HK-2 (cell line): ENCODE results near the gene PIPOX.
"Not testable (repeated sequence)": the region's sequence is repeated elsewhere in the genome, so short reads cannot be mapped to it uniquely, and the experiment has no call there.

Source experiments
- DNase-seq: peaks from one replicate; pipeline ENCODE4 v3.0.0-alpha.2; 2018; ENCODE audit not compliant: unreplicated experiment

PIPOX gene

DNA sequence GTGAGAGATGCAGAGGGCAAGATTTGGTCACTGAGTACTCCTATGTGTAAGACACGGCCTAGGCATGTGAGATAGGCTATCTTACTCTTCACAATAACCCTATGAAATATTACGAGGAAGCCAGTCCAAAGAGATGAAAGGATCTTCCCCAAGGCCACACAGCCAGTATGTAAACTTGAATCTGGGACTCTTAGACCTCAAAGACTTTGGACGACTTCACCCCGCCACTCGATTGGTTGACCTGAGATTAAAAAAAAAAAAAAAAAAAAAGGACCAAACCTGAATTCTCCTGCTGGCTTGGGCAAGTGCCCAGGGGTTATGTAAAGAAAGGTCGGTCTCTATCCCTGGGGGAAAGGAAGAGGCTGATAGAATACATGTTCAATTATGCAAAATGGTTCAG is 33.1 kb downstream of the PIPOX start:
- no peak for DNase-seq

DNA sequence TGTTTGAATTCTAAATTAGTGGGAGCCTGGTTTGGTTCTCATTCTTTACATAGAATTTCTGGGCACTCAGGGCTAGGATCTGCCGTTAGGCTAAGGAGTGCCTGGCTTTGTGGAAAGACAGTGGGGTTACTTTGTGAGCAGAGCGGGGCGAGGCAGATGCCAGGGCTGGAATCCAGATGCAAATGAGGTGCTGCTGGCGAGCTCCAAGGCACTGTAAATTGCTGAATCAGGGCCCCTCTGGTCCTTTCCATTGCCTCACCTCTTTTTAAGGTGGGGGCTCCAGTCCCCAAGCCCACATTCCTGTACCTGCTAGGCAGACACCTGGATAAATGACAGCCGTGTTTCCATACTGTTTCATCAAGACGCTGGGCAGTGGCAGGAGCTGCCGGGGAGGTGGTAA is 33.8 kb downstream of the PIPOX start:
- DNase-seq: no peak

DNA sequence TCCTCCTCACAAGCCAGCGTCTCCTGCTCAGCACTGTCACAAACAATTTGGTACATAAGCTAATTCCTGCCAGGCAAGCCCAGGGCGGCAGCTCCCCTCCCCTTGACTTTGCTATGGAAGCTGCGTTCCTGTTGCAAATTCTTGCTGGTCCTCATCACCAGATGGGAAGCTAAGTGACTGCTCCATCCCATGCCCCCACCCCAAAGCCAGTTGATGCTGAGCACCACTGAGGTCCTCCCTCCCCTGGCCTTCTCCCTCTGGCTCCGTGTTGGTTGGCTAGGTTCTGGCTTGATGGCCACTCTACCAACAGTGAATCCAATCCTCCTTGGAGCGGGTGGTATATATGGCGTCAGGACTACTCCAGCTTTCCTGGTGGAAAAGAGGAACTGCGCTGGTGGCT is 34.4 kb downstream of the PIPOX start:
- DNase-seq: no peak

DNA sequence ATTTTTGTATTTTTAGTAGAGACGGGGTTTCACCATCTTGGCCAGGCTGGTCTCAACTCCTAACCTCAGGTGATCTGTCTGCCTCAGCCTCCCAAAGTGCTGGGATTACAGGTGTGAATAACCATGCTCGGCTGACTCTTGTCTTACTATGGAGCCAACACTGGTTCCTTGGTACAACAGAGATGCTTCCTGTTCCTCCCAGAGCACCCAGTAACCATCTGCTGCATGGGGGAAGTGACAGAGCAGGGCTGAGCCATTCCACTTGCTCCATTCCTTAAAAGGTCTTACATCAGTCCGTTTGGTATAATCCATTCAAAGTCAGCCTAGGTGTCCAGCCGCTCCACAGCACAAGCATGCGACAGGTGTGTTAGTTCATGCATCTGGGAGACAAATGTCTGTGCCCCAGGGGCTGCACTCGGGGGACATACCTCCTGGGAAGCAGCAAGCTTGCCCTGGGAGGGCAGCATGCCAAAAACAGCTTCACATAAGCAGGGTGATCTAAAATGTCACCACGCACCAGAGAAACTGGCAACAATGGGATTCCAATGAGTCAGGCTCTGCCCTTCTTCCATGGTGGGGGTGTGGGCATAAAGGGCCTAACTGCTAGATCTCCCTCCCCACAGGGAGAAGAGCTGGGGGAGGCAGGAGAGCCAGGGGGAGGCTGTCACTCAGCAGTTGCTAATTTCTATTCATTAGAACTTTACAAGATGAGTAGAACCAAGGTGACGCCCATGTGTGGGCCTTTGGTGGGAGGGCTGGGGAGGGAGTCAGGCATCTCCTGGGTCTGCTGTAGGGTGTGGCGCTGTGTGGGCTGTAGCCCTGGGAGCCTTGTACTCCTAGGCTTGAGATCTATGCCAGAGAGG is 35.5 kb downstream of the PIPOX start:
- DNase-seq: no peak

DNA sequence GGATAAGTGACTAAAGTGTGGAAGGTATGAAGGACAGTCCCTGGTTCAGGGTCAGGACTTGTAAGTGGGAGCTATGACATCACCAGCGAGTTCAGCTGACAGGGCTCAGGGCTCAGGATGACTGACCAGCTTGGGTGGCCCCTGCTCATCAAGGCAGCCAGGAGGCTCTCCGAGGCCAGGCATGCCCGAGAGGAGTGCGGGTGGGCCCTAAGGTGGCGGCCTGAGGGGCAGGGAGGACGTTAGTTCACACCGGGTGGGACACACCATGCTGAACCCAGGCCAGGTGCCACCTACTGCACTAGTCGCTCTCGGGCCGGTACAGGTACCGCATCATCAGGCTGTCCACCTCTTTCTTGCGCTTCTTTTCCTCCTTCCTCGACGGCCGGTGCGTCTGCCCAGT is 36.5 kb downstream of the PIPOX start:
- no peak for DNase-seq

DNA sequence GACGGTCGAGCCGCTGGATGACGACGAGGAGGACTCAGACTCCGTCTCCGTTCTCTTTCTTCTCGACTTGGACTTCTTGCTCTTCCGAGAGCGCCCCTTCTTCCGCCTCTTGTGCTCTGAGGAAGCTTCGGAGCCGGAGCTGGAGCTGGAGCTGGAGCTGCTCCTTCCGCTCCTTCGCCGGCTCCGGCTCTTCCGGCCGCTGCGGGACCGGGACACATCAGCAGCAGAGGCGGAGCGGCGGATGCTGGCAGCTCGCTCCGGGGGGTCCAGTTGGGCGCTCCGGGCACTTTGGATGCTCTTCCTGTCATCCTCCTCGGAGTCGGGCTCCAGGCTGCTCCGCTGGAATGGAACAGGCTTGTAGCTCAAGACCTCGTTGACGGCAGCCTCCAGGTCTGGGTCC is 36.9 kb downstream of the PIPOX start:
- DNase-seq: no peak

DNA sequence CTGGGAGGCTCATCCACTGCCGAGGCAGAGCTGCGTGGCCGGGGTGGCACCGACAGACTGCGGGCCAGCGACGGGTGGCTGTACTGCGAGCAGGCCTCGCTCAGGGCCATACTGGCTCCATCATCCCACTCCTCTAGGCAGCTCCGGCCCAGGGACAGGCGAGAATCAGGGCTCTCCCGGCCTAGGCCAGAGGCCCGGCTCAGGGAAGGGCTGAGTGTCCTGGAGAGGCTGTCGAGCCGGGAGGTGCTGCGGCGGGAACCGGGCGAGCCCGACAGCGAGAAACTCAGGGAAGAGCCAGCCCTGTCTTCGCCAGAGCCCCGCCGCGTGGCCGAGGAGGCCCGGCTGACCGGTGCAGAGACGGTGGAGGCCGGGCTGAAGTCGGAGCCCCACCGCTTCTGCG is 37.4 kb downstream of the PIPOX start:
- no peak for DNase-seq

DNA sequence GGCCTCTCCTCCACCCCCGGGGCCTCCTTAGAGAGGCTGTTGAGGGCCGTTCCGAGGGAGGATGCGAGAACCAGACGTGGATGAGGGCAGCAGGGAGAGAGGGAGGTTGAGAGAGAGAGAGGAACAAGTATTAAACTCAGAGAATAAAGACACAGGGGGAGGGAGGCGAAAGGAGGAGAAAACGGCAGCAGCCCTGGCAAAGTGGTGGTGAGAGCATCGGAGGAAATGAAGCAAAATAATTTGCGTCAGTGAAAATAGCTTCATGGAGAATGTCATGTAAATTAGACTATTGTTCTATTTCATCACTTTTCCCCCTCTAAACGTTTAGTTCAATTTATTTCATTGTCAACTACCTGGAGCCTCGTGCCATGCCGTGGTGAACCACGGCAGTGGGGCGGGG is 38.0 kb downstream of the PIPOX start:
- DNase-seq: no peak

DNA sequence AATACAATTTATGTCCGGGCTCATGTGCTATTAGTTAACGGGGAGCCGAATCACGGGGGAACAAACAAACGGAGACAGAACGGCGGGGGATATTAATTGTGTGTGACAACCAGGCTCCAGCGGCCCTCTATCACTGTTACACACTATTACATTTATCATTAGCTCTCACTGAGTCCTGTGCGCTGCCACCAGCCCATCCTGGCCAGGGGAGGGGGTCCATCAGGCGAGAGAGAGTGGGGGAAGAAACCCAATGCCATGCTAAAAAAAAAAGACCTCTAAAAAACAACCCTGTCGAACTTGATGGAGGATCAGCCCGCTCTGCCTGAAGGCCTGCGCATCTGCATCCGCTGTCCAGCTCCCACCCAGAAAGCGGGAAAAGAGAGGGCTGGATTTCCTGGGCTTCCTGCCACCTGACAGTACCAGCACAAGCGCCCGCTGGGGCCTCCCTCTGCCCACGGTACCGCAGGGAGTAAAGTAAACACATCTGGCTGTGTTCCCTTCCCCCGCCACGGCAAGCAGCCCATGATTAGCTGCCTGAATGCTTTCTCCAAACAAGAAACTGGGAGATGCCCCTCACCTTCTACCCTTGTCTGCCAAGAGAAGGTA is 41.7 kb downstream of the PIPOX start:
- no peak for DNase-seq

DNA sequence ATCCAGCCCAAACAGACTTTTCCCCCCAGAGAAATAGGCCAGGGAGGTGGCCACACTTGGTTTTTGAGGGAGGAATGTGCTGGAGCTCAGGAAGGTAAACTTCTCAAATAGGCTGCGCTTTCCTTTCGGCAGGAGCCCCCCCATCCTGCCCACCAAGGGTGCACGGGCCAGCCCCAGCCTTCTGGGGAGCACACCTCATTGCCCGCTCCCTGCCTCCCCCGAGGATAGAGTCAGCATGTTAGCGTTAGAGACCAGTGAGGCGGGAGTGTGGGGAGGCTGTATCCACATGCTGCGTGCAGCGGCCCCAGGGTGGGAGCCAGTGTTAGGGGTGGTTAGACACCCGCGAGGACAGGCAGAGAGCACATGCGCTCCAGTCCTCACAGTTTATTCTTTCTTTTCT is 42.3 kb downstream of the PIPOX start:
- no peak for DNase-seq

DNA sequence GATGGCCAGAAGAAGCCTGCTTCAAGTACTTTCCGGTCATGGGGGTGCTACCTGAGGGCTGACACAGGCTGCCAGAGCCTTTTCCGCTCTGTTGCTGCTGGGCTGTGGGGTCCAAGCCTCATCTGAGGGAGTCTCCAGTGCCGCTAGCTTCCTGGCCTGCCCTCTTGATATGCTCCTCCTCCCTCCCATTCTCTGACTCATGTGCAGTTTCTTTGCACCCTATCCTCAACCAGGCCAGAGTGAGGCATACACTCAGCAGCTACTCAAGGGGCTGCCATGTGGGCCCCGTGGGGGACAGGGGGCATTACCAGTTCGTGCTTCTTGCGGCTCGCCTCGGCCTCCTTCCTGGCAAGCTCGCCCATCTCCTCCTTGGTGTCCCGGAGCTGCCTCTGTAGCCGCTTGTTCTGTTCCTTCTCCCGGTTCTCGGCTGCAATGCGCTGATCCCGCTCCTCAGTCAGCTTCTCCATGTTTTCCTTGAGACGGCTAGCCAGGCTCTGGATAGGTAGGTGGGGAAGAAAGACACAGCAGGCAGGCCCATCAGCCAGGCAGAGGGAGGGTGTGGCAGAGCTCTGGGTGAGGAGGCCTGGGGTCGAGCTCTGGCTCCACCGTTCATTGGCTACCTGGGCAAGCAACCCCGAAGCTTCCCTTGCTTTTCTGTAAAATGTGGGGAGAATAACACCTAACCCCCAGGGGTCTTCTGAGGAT is 43.8 kb downstream of the PIPOX start:
- no peak for DNase-seq

DNA sequence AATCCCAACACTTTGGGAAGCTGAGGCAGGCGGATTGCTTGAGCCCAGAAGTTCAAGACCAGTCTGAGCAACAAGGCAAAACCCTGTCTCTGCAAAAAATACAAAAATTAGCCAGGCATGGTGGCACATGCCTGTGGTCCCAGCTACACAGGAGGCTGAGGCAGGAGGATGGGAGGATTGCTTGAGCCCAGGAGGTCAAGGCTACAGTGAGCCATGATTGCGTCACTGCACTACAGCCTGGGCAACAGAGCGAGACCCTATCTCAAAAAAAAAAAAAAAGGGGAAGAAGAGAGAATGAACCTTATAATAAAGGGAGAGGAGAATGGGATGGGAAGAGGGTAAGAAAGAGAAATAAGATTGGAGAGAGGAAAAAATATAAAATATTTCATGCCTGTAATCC is 45.8 kb downstream of the PIPOX start:
- not testable (repeated sequence) for DNase-seq

DNA sequence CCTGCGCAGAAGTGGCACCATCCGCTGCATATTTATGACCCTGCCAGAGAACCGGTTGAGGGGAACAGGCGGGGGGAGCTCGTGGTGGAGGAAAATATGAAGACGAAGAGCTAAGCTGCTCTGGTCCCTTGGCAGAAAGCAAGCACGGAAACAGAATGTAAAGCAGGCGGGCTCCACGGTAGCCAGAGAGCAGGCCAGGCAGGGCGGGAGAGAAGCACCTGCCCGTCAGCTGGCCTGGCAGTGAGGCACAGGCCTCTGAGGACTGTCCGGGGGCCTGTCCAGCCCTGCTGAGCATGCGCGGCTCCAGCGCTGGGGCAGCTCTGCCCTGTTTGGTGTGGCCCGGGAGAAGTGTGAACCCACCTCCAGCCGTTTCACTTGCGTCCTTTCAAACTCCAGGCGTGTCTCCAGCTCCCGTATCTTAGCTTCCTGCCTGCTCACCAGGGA is 46.7 kb downstream of the PIPOX start:
- DNase-seq: no peak

DNA sequence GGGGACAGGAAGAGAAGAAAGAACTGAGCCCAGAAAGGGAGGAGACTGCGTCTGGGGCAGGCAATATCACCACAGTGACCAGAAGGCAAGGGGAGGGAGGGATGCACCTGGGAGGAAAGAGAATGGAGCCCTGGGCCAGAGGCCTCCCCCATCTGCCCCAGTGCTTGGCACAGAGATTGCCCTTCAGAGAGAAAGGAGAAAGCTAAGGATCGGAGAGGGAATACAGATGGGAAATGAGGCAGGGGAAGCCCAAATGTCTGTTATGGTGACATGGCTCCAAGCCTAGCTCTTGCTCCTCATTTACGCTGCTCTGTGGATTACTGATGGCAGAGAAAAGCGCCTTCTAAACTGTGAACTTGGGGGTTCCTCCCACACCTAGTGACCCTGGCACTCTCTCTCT is 47.2 kb downstream of the PIPOX start:
- no peak for DNase-seq

DNA sequence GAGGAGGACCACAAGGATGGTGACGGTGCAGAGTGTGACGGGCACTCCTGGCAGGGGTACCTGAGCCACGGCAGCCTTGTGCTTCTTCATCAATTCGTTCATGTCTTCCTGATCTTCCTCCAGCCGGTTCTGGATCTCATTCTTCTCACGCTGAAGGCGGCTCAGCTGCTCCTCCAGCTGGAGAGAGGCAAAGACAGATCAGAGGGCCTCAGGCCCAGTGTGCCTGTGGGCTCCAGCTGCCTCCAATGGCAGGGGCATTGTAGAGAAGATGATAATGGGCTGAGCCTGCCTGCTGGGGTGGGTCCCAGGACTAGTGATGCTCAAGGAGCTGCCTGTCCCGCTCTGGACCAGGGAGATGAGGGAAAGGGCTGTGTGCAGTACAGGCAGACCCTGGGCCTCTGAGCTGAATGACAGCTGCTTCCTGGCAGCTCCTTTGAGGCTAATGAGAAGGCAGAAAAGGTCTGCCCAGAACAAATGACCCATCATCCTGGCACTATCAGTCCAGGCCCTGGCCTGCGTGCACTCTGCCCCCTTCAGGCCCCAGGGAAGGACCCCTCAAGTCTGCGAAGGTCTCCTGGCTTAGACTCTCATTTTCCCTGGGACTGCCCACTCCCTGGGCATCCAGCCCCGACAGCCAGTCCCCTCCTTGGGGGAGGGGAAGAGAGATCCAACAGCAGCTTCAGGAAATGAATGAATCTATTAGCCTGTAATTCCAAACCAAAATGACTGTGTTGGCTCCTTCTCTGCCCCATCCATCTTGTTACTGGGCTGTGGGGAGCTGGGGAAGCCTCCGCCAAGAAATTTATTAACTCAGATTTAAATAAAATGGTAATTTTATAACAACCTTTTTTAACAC is 48.0 kb downstream of the PIPOX start:
- no peak for DNase-seq

DNA sequence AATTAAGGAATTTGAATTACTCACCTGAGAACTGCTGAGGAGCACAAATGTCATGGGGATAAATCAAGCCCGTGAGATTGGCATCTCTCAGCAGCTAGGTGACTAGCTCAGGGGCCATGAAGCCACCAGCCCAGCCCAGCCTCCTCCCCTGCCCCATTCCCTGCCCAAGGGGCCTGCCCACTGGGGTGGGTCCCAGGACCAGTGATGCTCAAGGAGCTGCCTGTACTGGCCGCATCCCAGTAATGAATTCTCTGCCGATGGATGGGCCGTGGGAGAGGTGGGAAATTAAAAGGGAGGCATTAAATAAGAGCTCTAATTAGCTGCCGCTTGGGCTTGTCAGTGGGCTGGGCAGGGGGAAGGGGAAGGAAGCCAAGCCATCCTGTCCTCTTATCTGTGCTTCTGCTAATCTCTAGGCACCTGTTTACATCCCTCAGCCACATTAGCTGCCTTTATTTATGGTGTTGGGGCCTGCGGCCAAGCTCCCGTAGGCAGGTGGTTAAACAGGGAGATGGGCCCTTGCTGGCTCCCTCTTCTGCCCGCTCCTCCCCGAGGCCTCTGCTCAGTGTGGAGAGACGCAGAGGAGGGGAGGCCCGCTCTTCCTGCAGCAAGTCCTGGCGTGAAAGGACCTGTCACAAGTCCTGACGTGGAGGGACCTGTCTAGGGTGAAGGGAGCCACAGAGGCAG is 48.8 kb downstream of the PIPOX start:
- DNase-seq: no peak

DNA sequence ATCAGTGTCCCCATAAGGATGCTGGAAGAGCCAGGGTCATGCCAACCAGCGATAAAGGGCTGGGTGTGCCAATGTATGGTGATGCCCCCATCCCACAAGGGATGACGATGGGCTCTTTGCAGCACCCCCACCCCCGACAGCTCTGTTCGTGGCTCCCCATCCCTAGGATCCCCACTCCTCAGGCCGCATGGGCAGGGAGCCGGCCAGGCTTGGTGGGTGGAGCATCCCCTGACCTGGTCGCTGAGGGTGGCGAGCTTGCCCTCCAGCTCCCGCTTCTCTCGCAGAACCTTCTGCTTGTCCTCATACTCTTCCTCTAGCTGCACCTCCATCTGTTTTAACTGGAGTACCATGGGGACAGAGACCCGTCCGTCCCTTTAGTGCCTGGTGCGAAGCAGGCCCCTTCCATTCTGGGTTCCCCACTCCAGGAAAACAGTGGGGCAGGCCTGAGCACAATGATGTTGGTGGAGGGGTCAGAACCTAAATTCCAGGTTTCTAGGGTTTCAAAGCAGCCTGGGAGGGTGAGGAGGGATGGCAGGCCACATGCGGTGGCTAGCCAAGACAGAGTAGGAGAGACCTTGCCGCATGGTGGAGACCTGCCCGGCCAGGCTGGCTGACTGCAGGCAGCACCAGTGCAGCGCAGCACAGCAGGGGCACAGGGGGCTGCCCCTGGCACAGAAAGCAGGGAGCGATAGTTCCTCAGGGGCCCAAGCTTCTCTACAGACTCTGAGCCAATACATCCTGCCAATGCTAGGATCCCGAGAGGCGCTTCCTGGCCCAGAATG is 50.3 kb downstream of the PIPOX start:
- DNase-seq: no peak

DNA sequence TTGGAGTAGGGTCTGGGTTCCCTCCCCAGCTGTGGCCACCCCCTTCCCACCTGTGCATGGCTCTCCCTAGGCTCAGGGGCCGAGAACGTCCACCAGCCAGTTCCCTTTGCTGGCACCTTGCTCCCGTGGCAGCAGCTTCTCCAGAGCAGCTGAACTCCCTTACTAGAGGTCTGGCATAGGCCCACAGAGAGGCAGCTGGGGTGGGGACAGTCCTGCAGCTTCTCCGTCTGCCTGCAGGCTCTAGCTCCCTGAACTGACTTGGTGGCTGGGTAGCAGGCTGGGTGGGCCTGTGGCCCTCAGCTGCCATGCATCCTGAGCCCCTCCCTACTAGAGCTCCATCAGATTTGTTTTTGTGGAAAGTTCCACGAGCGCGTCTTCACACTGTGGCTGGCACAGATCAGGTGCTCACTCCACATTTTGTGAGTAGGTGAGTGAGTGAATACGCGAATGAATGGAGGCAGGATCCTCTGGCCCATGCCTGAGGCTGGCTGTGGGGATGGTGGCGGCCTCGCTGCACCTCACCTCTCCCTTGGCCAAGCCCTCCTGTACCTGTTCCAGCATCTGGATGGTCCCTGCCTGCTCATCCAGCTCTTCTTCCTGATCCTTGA is 51.3 kb downstream of the PIPOX start:
- DNase-seq: no peak

DNA sequence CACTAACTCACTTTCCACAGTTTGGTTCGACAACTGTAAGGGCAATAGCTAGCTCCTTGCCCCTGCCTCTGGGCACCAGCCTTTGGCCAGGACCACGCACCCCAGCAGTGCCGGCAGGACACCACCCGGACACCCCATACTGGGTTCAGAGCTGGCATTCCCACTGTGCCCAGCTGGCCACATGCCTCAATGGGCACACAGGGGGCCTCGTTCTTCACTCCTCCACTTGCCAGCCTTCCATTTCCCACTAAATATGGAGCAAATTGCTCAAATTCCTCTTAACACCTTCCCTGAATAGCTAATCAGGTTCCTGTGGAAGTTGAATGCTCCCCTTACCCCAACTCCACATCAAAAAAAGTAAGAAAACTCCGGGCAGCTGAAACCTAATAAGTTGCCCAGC is 52.5 kb downstream of the PIPOX start:
- no peak for DNase-seq

DNA sequence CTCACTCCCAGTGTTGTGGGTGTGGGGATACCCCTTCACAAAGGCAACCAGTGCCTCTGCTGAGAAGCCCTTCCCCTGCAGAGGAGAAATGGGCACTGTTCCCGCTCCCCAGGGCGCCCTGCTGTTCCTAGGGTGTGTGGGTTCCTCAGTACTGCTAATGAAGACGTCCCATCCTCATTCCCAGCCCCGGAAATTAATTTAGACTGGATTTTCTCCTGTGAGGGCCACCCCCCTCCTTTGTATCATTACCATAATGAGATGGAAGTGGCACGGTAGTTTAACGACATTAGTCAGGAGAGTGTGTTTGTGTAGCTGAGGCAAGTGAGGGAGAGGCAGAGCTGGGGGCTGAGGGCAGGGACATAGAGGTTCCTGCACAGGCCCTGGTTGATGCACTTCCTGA is 53.2 kb downstream of the PIPOX start:
- no peak for DNase-seq
